EL (cell line): ENCODE measurements around the gene ZNF750.

Experiments
- DNase-seq: peaks from one replicate; pipeline ENCODE4 v3.0.0-alpha.2; 2016

ZNF750 gene

GRCh38 chr17:82832881-82833475, 6.8 kb downstream of the ZNF750 start:
- DNase-seq: no peak

GRCh38 chr17:82832411-82832810, 7.4 kb downstream of the ZNF750 start:
- no peak for DNase-seq

GRCh38 chr17:82831818-82832200, 8.0 kb downstream of the ZNF750 start:
- no peak for DNase-seq

- no peak for DNase-seq
These were observed 8.6 kb downstream of the ZNF750 start for GRCh38 chr17:82831041-82831817.

- no peak for DNase-seq
These were observed 9.6 kb downstream of the ZNF750 start for GRCh38 chr17:82830249-82830661.

GRCh38 chr17:82828875-82829487, 10.8 kb downstream of the ZNF750 start:
- no peak for DNase-seq

- no peak for DNase-seq
These were observed 12.9 kb downstream of the ZNF750 start for GRCh38 chr17:82826956-82827355.

- DNase-seq: no peak
These were observed 13.6 kb downstream of the ZNF750 start for GRCh38 chr17:82826211-82826610.

- no peak for DNase-seq
These were observed 14.2 kb downstream of the ZNF750 start for GRCh38 chr17:82825540-82826124.

- no peak for DNase-seq
These were observed 16.8 kb downstream of the ZNF750 start for GRCh38 chr17:82823004-82823403.

GRCh38 chr17:82822281-82822680, 17.5 kb downstream of the ZNF750 start:
- no peak for DNase-seq

GRCh38 chr17:82821554-82821953, 18.3 kb downstream of the ZNF750 start:
- no peak for DNase-seq

GRCh38 chr17:82820278-82821251, 19.3 kb downstream of the ZNF750 start:
- DNase-seq: no peak

- no peak for DNase-seq
These were observed 21.9 kb downstream of the ZNF750 start for GRCh38 chr17:82817947-82818346.

- no peak for DNase-seq
These were observed 23.5 kb downstream of the ZNF750 start for GRCh38 chr17:82816358-82816757.

GRCh38 chr17:82815790-82816305, 24.0 kb downstream of the ZNF750 start:
- DNase-seq: no peak

- DNase-seq: no peak
These were observed 24.5 kb downstream of the ZNF750 start for GRCh38 chr17:82815354-82815753.

- DNase-seq: no peak
These were observed 25.0 kb downstream of the ZNF750 start for GRCh38 chr17:82814834-82815233.

GRCh38 chr17:82813299-82814051, 26.3 kb downstream of the ZNF750 start:
- DNase-seq: no peak

- no peak for DNase-seq
These were observed 27.2 kb downstream of the ZNF750 start for GRCh38 chr17:82812601-82813000.

GRCh38 chr17:82812058-82812457, 27.8 kb downstream of the ZNF750 start:
- no peak for DNase-seq
